ENCODE measurements around the gene APOBEC3G. TPM values are rescaled to one million over a fixed set of nuclear protein-coding genes. Genes with fewer than 3 reads are reported as not detected.

Gene APOBEC3G
- total RNA-seq, result 11.7 and 21.6 TPM in 2 replicates

GRCh38 chr22:39077026-39077840, at the start of gene APOBEC3G:
APOBEC3G (plus strand) TSS chr22:39077275; CDS start chr22:39077362, 87 bp downstream.

DNA sequence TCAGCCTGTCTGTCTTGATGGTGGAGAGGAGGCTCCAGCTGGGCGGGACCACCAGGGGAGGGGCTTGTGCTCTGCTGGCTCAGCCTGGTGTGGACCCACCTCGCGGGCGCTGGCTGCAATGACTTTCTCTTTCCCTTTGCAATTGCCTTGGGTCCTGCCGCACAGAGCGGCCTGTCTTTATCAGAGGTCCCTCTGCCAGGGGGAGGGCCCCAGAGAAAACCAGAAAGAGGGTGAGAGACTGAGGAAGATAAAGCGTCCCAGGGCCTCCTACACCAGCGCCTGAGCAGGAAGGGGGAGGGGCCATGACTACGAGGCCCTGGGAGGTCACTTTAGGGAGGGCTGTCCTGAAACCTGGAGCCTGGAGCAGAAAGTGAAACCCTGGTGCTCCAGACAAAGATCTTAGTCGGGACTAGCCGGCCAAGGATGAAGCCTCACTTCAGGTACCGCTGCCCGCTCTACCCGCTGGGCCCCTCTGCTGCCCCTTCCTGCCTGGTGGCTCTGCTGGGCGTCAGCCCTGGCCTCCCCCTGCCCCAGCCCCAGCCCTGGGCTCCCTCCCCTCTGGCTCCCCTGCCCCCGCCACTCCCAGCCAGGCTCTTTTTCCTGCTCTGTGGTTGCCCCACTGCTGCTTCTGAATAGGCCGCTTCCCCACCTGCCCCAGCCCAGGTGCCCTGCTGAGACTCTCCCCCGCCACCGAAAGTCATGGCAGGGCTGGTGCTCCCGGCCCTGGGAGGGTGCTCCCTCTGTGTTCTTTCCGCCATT, 36.4 kb upstream of the APOBEC3G start, which contains the start of gene APOBEC3F:
APOBEC3F (plus strand) TSS at position 327 of the 759 bp plus-strand sequence; CDS start at position 424, 97 bp downstream.

GRCh38 chr22:39097098-39098020, 20.3 kb downstream of the APOBEC3G start, which contains the start of gene APOBEC3H:
APOBEC3H (plus strand) TSS chr22:39097244; CDS start chr22:39100279, 3,035 bp downstream.

Other genes with a start within 250 kb of the APOBEC3G start
- 0.26 and 1.1 TPM in 2 replicates for gene NPTXR, start 233.2 kb upstream of the APOBEC3G start, total RNA-seq
- 28.5 and 32.8 TPM in 2 replicates for gene CBX6, start 205.1 kb upstream of the APOBEC3G start, total RNA-seq
- gene APOBEC3A, start 119.7 kb upstream of the APOBEC3G start, total RNA-seq, result not detected in 2 replicates
- 0.09 and 0.79 TPM in 2 replicates for gene APOBEC3B, start 94.9 kb upstream of the APOBEC3G start, total RNA-seq
- gene APOBEC3C, start 63.0 kb upstream of the APOBEC3G start, total RNA-seq, result 7.6 and 14.0 TPM in 2 replicates
- 1.6 and 2.7 TPM in 2 replicates for gene APOBEC3D, start 56.1 kb upstream of the APOBEC3G start, total RNA-seq
- 6.1 and 11.8 TPM in 2 replicates for gene APOBEC3F, start 36.4 kb upstream of the APOBEC3G start, total RNA-seq
- gene APOBEC3H, start 20.0 kb downstream of the APOBEC3G start, total RNA-seq, result 0.34 and 0.63 TPM in 2 replicates
- 5.8 and 6.2 TPM in 2 replicates for gene CBX7, start 75.4 kb downstream of the APOBEC3G start, total RNA-seq
- gene PDGFB, start 167.7 kb downstream of the APOBEC3G start, total RNA-seq, result 0.16 and 0.43 TPM in 2 replicates
- 3,454 and 5,569 TPM in 2 replicates for gene RPL3, start 242.3 kb downstream of the APOBEC3G start, total RNA-seq

Data from bronchial smooth muscle cell (primary cell).